NOMO-1 treated with dmso at 0.1 percent for 144 hours (cell line): Measurements from ENCODE around the gene MATN4.

Experiments used
- DNase-seq: peaks from one replicate; lab custom pipeline; 2025; ENCODE audit not compliant: unreplicated experiment; lab: John Stamatoyannopoulos, UW

MATN4 gene

DNA sequence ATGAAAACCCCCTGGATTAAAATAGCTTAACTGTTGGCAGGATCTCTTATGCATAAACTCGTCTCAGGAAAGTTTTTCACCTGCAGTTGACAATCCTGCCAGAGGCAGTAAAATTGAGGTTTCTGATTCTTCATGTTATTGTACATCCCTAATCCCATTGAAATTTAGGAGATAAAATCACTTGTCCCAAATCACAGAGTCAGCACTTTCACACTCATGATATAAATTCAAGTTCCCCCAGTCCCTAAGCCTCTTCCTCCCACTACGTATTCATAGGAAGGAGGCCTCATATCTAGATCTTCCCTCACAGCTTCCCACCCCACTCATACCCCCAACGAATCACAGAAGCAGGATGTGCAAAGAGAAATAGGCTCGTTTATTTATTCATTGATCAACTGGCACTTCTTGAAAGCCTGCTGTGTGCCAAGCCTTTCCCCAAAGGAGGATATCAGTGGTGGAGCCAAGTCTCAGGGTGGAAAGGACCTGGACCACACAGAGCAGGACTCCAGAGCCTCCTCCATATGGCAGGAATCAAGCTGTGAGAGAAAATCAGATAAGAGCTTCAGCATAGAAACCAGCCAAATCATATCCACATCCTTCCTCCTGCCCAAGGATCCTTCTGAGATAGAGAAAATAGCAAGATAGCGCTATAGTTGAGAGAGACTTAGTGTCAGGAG is 56.1 kb downstream of the MATN4 start:
- no peak for DNase-seq

DNA sequence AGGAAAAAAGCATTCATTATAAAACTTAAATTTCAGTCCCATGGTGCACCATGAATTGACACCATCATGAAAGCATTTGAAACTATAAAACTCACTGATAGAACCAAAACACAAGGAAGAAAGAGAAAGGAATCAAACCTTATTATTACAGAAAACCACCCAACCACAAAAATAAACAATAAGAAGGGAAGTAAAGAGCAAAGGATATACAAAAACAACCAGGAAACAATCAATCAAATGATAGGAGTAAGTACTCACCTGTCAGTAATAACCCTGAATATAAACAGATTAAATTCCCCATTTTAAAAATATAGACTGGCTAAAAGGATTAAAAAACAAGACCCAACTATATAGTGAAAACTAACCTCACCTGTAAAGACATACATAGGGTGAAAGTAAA is 59.5 kb downstream of the MATN4 start:
- DNase-seq: no peak

DNA sequence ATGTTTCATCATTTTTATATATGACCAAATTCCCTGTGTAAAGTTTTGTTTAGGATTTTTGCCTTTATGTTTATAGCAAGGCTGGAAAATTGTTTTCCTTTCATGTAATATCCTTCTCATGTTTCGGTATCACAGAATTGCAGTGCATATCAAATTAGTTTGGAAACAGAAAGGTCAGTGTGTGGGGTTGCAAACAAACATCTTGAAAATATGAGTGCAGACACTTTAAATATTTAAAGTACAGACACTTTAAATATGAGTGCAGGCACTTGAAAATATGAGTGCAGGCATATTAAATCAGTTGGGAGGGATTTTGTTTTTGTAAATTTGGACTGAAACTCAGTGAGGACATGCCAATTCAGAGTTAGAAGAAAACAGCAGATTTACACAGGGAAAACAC is 60.2 kb downstream of the MATN4 start:
- no peak for DNase-seq

DNA sequence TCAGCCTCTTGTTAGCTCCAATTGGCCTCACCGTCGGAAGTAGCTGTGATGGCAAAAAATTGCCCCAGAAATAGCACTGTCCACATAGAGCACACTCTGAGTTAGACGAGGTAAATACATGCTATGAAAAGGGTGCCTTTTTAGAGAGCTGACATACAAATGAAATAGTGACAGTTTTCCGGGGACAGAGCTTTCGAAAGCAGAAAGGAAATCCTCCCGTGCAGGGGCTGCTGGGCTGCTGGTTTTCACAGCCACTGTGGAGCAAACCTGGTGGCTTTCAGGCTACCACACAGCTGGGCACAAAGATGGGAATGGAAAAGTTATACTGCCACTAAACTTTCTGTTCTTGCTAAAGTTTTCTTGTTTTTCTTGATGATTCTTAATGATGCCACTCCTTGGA is 62.0 kb downstream of the MATN4 start:
- no peak for DNase-seq
